HUES48 (cell line): Measurements from ENCODE around the gene XKR7.
"Not testable (repeated sequence)": the region's sequence is repeated elsewhere in the genome, so short reads cannot be mapped to it uniquely, and the experiment has no call there.

Source experiments
- H3K27ac ChIP-seq: one replicate; pipeline ENCODE4 v1.7.0; 2013; ENCODE audit warnings: low read depth, low read length, inconsistent platforms
- H3K27me3 ChIP-seq: 2 replicates; pipeline ENCODE4 v1.6.1; 2013; ENCODE audit warnings: mild to moderate bottlenecking, low read length; ENCODE audit not compliant: control insufficient read depth, insufficient read depth
- H3K36me3 ChIP-seq: 2 replicates; pipeline ENCODE4 v1.6.1; 2013; ENCODE audit warnings: low read length; ENCODE audit not compliant: control insufficient read depth, insufficient read depth
- H3K4me1 ChIP-seq: 2 replicates; pipeline ENCODE4 v1.6.1; 2013; ENCODE audit warnings: mild to moderate bottlenecking, low read length; ENCODE audit not compliant: control insufficient read depth, insufficient read depth
- H3K4me3 ChIP-seq: 2 replicates; pipeline ENCODE4 v1.5.1; 2013; ENCODE audit warnings: mild to moderate bottlenecking, low read depth, low read length
- H3K9ac ChIP-seq: 2 replicates; pipeline ENCODE4 v1.6.1; 2013; ENCODE audit warnings: mild to moderate bottlenecking, low read depth, low read length, moderate library complexity
- H3K9me3 ChIP-seq: 2 replicates; pipeline ENCODE4 v1.6.1; 2013; ENCODE audit warnings: low read length; ENCODE audit not compliant: control insufficient read depth, insufficient read depth

XKR7 gene

GRCh38 chr20:31926493-31926892 lies 41.5 kb upstream of the XKR7 start:
- H3K27ac ChIP-seq = no peak overlapping the region
- no peaks in the 10 kb centered on the region; the same call in 1 of the 2 replicates for H3K4me1 ChIP-seq
- no peaks in the 10 kb centered on the region for H3K27me3 ChIP-seq
- H3K36me3 ChIP-seq = no peaks in the 10 kb centered on the region
- no peak overlapping the region for H3K4me3 ChIP-seq
- H3K9me3 ChIP-seq = no peaks in the 10 kb centered on the region
- H3K9ac ChIP-seq = no peak overlapping the region

GRCh38 chr20:31927627-31928159 lies 40.3 kb upstream of the XKR7 start:
- Histone ChIP-seq H3K9ac (no peak overlapping the region), H3K27ac (no peak overlapping the region), H3K36me3 (no peaks in the 10 kb centered on the region), H3K27me3 (no peaks in the 10 kb centered on the region), H3K4me1 (no peaks in the 10 kb centered on the region; the same call in 1 of the 2 replicates), H3K9me3 (no peaks in the 10 kb centered on the region), H3K4me3 (no peak overlapping the region)

- H3K27me3 ChIP-seq, H3K9ac ChIP-seq, H3K4me3 ChIP-seq, H3K27ac ChIP-seq, H3K9me3 ChIP-seq, H3K4me1 ChIP-seq, H3K36me3 ChIP-seq: not testable (repeated sequence)
These were observed 38.3 kb upstream of the XKR7 start for GRCh38 chr20:31929631-31930030.

- no peak overlapping the region for H3K4me3 ChIP-seq
- H3K9me3 ChIP-seq = no peaks in the 10 kb centered on the region
- H3K27ac ChIP-seq = no peak overlapping the region
- H3K4me1 ChIP-seq = peaks cover 3% of the 10 kb centered on the region; the same call in 1 of the 2 replicates
- no peaks in the 10 kb centered on the region for H3K36me3 ChIP-seq
- H3K9ac ChIP-seq = no peak overlapping the region
- H3K27me3 ChIP-seq = no peaks in the 10 kb centered on the region
These were observed 37.2 kb upstream of the XKR7 start for GRCh38 chr20:31930779-31931178.

GRCh38 chr20:31933698-31934097 lies 34.3 kb upstream of the XKR7 start:
- Histone ChIP-seq H3K27ac (no peak overlapping the region), H3K36me3 (no peaks in the 10 kb centered on the region), H3K9me3 (no peaks in the 10 kb centered on the region), H3K4me3 (no peak overlapping the region), H3K27me3 (no peaks in the 10 kb centered on the region), H3K4me1 (peaks cover 4% of the 10 kb centered on the region; the same call in 1 of the 2 replicates), H3K9ac (no peak overlapping the region)

- no peak overlapping the region for H3K27ac ChIP-seq
- no peak overlapping the region for H3K4me3 ChIP-seq
- H3K36me3 ChIP-seq = no peaks in the 10 kb centered on the region
- no peaks in the 10 kb centered on the region for H3K9me3 ChIP-seq
- H3K9ac ChIP-seq = no peak overlapping the region
- H3K4me1 ChIP-seq = peaks cover 4% of the 10 kb centered on the region; the same call in 1 of the 2 replicates
- no peaks in the 10 kb centered on the region for H3K27me3 ChIP-seq
These were observed 33.5 kb upstream of the XKR7 start for GRCh38 chr20:31934491-31934890.

GRCh38 chr20:31934968-31935764 lies 32.8 kb upstream of the XKR7 start:
- no peaks in the 10 kb centered on the region for H3K9me3 ChIP-seq
- no peaks in the 10 kb centered on the region for H3K36me3 ChIP-seq
- peaks cover 4% of the 10 kb centered on the region; the same call in 1 of the 2 replicates for H3K4me1 ChIP-seq
- no peak overlapping the region for H3K9ac ChIP-seq
- H3K4me3 ChIP-seq = no peak overlapping the region
- peak overlapping the region; percentile 4 for H3K27ac ChIP-seq
- no peaks in the 10 kb centered on the region for H3K27me3 ChIP-seq

- no peak overlapping the region for H3K9ac ChIP-seq
- peaks cover 4% of the 10 kb centered on the region; the same call in 1 of the 2 replicates for H3K4me1 ChIP-seq
- H3K9me3 ChIP-seq = no peaks in the 10 kb centered on the region
- H3K4me3 ChIP-seq = no peak overlapping the region
- no peaks in the 10 kb centered on the region for H3K27me3 ChIP-seq
- no peak overlapping the region for H3K27ac ChIP-seq
- no peaks in the 10 kb centered on the region for H3K36me3 ChIP-seq
These were observed 31.5 kb upstream of the XKR7 start for GRCh38 chr20:31936420-31936819.

GRCh38 chr20:31937820-31938219 lies 30.1 kb upstream of the XKR7 start:
- H3K4me1 ChIP-seq = peaks cover 4% of the 10 kb centered on the region; the same call in 1 of the 2 replicates
- H3K4me3 ChIP-seq = no peak overlapping the region
- no peak overlapping the region for H3K27ac ChIP-seq
- no peaks in the 10 kb centered on the region for H3K9me3 ChIP-seq
- no peaks in the 10 kb centered on the region for H3K36me3 ChIP-seq
- H3K9ac ChIP-seq = no peak overlapping the region
- no peaks in the 10 kb centered on the region for H3K27me3 ChIP-seq

GRCh38 chr20:31939661-31940060 lies 28.3 kb upstream of the XKR7 start:
- H3K27me3 ChIP-seq = no peaks in the 10 kb centered on the region
- H3K27ac ChIP-seq = no peak overlapping the region

GRCh38 chr20:31943052-31943471 lies 24.9 kb upstream of the XKR7 start:
- H3K4me1 ChIP-seq = no peaks in the 10 kb centered on the region
- peaks cover 37% of the 10 kb centered on the region for H3K36me3 ChIP-seq
- H3K27me3 ChIP-seq = no peaks in the 10 kb centered on the region
- H3K9ac ChIP-seq = no peak overlapping the region
- no peaks in the 10 kb centered on the region for H3K9me3 ChIP-seq
- no peak overlapping the region for H3K4me3 ChIP-seq
- H3K27ac ChIP-seq = no peak overlapping the region

More at GRCh38 chr20:31939661-31940060, 28.3 kb upstream of the XKR7 start:
- no peaks in the 10 kb centered on the region for H3K9me3 ChIP-seq
- no peak overlapping the region for H3K9ac ChIP-seq
- peaks cover 3% of the 10 kb centered on the region; the same call in 1 of the 2 replicates for H3K36me3 ChIP-seq
- H3K4me1 ChIP-seq = peaks cover 4% of the 10 kb centered on the region; the same call in 1 of the 2 replicates
- no peak overlapping the region for H3K4me3 ChIP-seq
